D721Med (cell line): Measurements from ENCODE around the gene STT3B.

Experiments used
- DNase-seq: peaks from one replicate; pipeline ENCODE4 v3.0.0; 2011; ENCODE audit warnings: low spot score; ENCODE audit not compliant: insufficient read length
- FAIRE-seq: peaks from 2 replicates; lab custom pipeline; 2011; peaks lifted over from hg19 to GRCh38; lab: Jason Lieb, UNC
- TF ChIP-seq, protein P1 (sequence below): IDR thresholded peaks from 2 replicates; pipeline ENCODE4 v1.5.1; 2012; ENCODE audit warnings: mild to moderate bottlenecking, control low read depth; ENCODE audit not compliant: insufficient read depth; ENCODE audit errors: missing control alignments

Gene STT3B

DNA sequence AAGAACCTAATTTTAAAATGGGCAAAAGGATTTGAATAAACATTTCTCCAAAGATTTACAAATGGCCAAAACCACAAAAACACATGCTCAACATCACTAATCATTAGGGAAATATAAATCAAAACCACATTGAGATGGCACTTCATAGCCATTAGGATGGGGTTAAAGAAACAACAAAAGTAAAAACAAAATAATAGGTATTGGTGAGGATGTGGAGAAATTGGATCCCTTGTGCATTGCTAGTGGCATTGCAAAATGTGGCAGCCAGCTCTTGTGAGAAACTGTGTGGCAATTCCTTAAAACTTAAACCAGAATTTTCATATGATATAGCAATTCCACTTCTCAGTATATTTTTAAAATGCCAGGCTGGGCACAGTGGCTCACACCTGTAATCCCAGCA lies 126.5 kb downstream of the STT3B start:
- TF ChIP-seq, protein P1, sequence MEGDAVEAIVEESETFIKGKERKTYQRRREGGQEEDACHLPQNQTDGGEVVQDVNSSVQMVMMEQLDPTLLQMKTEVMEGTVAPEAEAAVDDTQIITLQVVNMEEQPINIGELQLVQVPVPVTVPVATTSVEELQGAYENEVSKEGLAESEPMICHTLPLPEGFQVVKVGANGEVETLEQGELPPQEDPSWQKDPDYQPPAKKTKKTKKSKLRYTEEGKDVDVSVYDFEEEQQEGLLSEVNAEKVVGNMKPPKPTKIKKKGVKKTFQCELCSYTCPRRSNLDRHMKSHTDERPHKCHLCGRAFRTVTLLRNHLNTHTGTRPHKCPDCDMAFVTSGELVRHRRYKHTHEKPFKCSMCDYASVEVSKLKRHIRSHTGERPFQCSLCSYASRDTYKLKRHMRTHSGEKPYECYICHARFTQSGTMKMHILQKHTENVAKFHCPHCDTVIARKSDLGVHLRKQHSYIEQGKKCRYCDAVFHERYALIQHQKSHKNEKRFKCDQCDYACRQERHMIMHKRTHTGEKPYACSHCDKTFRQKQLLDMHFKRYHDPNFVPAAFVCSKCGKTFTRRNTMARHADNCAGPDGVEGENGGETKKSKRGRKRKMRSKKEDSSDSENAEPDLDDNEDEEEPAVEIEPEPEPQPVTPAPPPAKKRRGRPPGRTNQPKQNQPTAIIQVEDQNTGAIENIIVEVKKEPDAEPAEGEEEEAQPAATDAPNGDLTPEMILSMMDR, result no peak
- DNase-seq, result no peak
- FAIRE-seq, result no peak

DNA sequence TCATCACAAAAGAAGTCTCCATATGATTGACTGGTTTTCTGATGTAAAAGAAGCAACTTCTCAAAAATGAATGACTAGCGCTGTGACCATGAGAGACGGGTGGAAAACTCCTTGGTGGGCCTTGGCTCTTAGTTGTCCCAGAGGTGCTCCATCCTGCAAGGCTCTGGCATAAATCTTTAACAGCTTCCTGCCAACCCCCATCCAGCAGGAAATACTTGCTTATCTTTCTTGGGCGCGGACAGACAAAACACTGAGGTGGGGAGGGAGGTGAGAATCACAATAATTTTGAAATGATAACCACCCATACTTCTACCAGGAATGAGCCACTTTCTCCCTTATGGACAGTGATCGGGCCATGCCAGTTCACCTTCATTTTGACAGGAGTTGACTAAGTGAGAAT lies 128.6 kb downstream of the STT3B start:
- TF ChIP-seq, protein P1, result no peak
- FAIRE-seq (no peak), DNase-seq (no peak)

DNA sequence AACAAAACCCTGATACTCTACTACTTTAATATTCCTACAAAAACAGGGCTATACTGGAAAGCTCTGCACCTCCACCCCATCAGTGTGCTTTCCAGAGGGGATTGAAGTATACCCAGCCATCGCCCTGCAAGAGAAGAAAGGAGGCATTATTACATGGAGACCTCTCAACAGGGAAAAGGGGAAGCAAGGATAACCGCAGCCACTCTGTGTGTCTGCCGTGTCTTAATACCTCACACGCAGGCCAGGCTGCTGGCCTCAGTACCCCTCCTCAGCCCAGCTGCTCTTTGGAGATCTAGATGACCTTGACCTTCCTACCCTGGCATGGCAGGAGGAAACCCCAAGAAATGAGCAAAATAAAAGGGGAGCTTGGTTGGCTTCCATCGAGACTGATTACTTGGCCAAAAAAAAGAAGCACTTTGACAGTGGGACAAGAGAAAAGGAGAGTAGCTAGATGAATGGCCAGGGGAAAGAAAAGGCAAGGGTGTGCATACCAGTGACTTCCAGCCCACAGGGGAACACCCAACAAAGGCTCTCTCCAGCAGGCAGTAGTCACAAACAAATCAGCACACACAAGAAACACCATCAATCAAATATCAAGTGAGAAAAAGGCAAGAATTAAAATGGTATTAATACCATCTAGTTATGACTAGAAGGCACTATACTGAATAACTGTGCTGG lies 129.4 kb downstream of the STT3B start:
- no peak for DNase-seq
- FAIRE-seq, result no peak
- TF ChIP-seq, protein P1, result no peak

DNA sequence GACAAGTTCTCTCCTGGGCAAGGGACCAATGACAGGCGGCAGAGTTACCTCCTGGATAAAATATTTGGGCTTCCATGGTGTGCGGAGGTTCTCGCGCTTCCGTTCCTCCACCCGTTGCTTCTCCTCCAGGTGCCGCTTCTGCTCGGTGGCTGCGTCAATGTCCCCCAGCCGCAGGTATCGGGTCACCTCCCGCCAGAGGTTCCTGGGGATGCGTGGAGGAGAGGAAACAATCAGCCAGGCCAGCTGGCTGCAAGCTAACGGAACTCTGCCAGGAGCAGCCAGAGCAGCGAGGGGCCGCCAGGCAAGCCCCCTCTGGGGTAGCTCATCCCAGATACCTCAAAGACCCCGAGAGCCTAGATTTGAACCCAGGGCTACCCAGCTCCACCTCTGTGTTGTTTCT lies 131.3 kb downstream of the STT3B start:
- FAIRE-seq (no peak), DNase-seq (no peak)
- TF ChIP-seq, protein P1, result no peak

DNA sequence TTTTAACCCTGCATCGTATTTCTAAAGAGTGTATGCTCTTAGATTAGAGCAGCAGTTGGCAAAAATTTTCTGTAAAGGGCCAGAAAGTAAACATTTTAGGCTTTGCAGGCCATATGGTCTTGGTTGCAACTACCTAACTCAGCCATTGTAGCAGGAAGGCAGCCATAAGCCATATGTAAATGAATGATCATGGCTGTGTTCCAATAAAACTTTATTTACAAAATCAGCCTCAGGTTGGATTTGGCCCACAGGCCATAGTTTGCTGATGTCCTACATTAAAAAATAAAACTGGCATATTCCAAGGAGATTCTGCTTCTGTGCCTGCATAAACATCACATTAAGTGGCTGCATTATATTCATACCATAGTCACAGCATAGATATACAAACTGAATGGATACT lies 134.9 kb downstream of the STT3B start:
- no peak for FAIRE-seq
- no peak for DNase-seq
- TF ChIP-seq, protein P1, result no peak

DNA sequence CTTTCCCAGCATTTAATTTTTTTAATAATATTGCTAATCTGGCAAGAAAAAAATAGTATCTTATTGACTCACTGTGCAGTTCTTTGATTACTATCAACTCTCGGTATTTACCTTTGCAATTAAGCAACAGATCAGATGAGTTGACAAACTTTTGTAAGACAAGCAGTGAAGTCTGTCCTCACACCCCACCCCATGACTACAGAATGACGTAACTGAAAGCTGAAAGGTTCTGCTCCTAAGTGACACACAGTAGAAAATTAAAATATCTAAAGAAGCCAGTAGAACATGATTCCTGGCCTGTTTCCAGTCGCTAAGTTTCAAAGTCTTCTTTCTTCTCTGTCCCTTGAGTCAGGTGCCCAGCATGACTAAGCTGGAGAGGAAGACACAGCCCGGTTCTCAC lies 135.5 kb downstream of the STT3B start:
- DNase-seq (no peak), FAIRE-seq (no peak)
- TF ChIP-seq, protein P1, result no peak

DNA sequence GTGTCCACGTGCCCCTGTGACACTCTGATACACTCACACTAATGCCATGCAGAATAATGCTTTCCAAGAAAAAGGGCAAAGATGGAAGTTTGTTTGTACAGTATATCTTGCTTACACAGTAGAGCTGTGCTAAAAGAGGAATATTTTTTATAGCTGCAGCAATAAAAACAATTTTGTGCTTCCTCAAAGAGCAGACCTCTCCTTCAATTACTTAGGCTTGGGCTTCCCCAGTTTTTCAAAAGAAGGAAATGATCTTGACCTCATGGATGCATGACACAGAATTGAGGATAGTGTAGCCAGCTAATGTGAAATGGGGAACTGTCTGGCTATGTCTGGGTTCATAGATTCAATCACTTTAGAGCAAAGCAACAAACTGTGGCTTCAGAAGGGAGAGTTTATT lies 137.4 kb downstream of the STT3B start:
- no peak for DNase-seq
- TF ChIP-seq, protein P1, result no peak
- no peak for FAIRE-seq
